SK-N-SH treated with all-trans-retinoic acid at 6 μM for 48 hours (cell line): Measurements from ENCODE around the gene MINDY4.

Experiments used
- ATAC-seq: fragments of 200-7000 bp; cut with Tn5 transposase; 3 replicates; pipeline ENCODE4 v1.9.1; 2020; ENCODE audit warnings: mild to moderate bottlenecking, moderate library complexity
- BACH2 ChIP-seq: fragments of 250-450 bp; sonication (Bioruptor Pico); IDR thresholded peaks from 2 replicates; pipeline ENCODE4 v1.9.0; 2021; ENCODE audit warnings: mild to moderate bottlenecking, borderline replicate concordance
- CSDC2 ChIP-seq: fragments of 250-450 bp; sonication (Bioruptor Pico); IDR thresholded peaks from 2 replicates; pipeline ENCODE4 v1.5.0; 2020; ENCODE audit warnings: mild to moderate bottlenecking, moderate library complexity
- ESRRG ChIP-seq: fragments of 250-450 bp; sonication (Bioruptor Pico); IDR thresholded peaks from 2 replicates; pipeline ENCODE4 v1.6.1; 2021; ENCODE audit warnings: mild to moderate bottlenecking
- GLIS3 ChIP-seq: fragments of 250-450 bp; sonication (Bioruptor Pico); IDR thresholded peaks from 2 replicates; pipeline ENCODE4 v1.5.0; 2020; ENCODE audit warnings: mild to moderate bottlenecking, moderate library complexity
- OSR1 ChIP-seq: fragments of 250-450 bp; sonication (Bioruptor Pico); IDR thresholded peaks from 2 replicates; pipeline ENCODE4 v1.8.0; 2022; ENCODE audit warnings: moderate library complexity, mild to moderate bottlenecking, inconsistent platforms
- PPARA ChIP-seq: fragments of 250-450 bp; sonication (Bioruptor Pico); IDR thresholded peaks from 2 replicates; pipeline ENCODE4 v1.5.0; 2020; ENCODE audit warnings: mild to moderate bottlenecking, borderline replicate concordance
- RARB ChIP-seq: fragments of 250-450 bp; sonication (Bioruptor Pico); IDR thresholded peaks from 2 replicates; pipeline ENCODE4 v1.8.0; 2021; ENCODE audit warnings: mild to moderate bottlenecking, moderate library complexity
- SNAI2 ChIP-seq: fragments of 250-450 bp; sonication (Bioruptor Pico); IDR thresholded peaks from 2 replicates; pipeline ENCODE4 v1.5.0; 2020; ENCODE audit warnings: mild to moderate bottlenecking, moderate library complexity
- TCF4 ChIP-seq: fragments of 250-450 bp; sonication (Bioruptor Pico); IDR thresholded peaks from 2 replicates; pipeline ENCODE4 v1.8.0; 2021; ENCODE audit warnings: mild to moderate bottlenecking, moderate library complexity, borderline replicate concordance
- TOX ChIP-seq: fragments of 250-450 bp; sonication (Bioruptor Pico); IDR thresholded peaks from 2 replicates; pipeline ENCODE4 v1.8.0; 2021; ENCODE audit warnings: mild to moderate bottlenecking, moderate library complexity, borderline replicate concordance
- ZFP30 ChIP-seq: fragments of 450-650 bp; formaldehyde crosslinking; IDR thresholded peaks from 2 replicates; pipeline ENCODE4 v1.5.0; 2022; ENCODE audit warnings: mild to moderate bottlenecking, moderate library complexity
- ZNF565 ChIP-seq: fragments of 450-650 bp; formaldehyde crosslinking; conservative IDR thresholded peaks from 2 replicates; pipeline ENCODE4 v1.5.0; 2020; ENCODE audit warnings: low read depth, mild to moderate bottlenecking, moderate library complexity
- ZNF8 ChIP-seq: fragments of 450-650 bp; formaldehyde crosslinking; IDR thresholded peaks from 2 replicates; pipeline ENCODE4 v1.5.0; 2020; ENCODE audit warnings: mild to moderate bottlenecking, moderate library complexity
- TF ChIP-seq, protein P1 (sequence below): fragments of 250-450 bp; sonication (Bioruptor Pico); IDR thresholded peaks from 2 replicates; pipeline ENCODE4 v1.8.0; 2020; ENCODE audit warnings: mild to moderate bottlenecking, moderate library complexity, borderline replicate concordance
- TF ChIP-seq, protein P2 (sequence below): fragments of 250-450 bp; sonication (Bioruptor Pico); IDR thresholded peaks from 2 replicates; pipeline ENCODE4 v1.8.0; 2021; ENCODE audit warnings: low read depth, mild to moderate bottlenecking, moderate library complexity, borderline replicate concordance
- TF ChIP-seq, protein P3 (sequence below): fragments of 250-450 bp; sonication (Bioruptor Pico); IDR thresholded peaks from 2 replicates; pipeline ENCODE4 v1.5.1; 2021; ENCODE audit warnings: mild to moderate bottlenecking, moderate library complexity
- TF ChIP-seq, protein P4 (sequence below): fragments of 250-450 bp; sonication (Bioruptor Pico); IDR thresholded peaks from 2 replicates; pipeline ENCODE4 v1.5.0; 2020; ENCODE audit warnings: mild to moderate bottlenecking, moderate library complexity
- TF ChIP-seq, protein P5 (sequence below): fragments of 250-450 bp; sonication (Bioruptor Pico); IDR thresholded peaks from 2 replicates; pipeline ENCODE4 v1.5.1; 2020; ENCODE audit warnings: low read depth, mild to moderate bottlenecking, moderate library complexity

MINDY4 gene

DNA sequence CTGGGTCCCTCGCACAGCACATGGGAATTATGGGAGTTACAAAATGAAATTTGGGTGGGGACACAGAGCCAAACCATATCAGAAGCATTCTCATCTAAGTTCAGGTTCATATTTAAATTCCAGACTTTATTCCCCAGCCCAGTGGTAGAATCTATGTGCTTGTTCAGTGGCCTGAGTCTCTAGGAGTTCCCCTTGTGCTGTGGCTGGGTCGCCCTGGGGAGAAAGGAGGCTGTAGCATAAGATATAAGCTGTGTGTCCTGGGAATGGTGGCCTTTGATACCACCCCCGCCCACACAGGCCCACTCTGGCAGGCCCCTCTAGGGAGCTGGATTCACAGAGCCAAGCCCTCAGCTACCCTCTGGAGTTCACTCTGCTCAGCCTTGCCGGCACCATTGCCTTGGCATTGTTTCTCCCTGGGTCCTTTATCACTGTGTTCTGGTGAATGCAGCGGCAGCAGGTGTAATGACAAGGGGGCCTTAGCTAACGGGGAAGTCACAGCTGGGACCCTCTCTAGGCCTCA, 64.2 kb downstream of the MINDY4 start:
- ATAC-seq, result no peak

DNA sequence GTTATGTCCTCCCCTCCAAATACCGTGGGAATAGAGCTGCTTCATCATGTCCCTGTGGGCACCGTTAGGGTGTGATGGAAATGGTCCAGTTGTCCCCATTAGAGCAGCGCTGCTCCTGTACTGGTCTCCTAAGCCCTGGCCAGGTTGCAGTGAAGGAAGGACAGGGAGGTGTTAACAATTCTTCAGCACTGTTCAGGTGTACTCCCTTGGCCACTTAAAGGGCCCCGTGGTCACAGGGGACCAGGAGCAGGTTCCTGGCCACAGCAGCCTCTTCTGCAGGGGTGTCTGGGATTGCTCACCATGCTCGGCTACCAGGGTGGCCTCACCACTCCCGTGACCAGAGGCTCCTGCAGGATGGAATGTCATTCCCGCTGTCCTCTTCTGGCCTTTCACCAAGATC, 65.8 kb downstream of the MINDY4 start:
- no peak for ATAC-seq
- TF ChIP-seq, protein P1, sequence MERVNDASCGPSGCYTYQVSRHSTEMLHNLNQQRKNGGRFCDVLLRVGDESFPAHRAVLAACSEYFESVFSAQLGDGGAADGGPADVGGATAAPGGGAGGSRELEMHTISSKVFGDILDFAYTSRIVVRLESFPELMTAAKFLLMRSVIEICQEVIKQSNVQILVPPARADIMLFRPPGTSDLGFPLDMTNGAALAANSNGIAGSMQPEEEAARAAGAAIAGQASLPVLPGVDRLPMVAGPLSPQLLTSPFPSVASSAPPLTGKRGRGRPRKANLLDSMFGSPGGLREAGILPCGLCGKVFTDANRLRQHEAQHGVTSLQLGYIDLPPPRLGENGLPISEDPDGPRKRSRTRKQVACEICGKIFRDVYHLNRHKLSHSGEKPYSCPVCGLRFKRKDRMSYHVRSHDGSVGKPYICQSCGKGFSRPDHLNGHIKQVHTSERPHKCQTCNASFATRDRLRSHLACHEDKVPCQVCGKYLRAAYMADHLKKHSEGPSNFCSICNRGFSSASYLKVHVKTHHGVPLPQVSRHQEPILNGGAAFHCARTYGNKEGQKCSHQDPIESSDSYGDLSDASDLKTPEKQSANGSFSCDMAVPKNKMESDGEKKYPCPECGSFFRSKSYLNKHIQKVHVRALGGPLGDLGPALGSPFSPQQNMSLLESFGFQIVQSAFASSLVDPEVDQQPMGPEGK (CRISPR knock-in tag), result no peak
- TF ChIP-seq ESRRG (CRISPR knock-in tag), result no peak
- TF ChIP-seq TOX (CRISPR knock-in tag), result no peak
- TF ChIP-seq BACH2 (CRISPR knock-in tag), result no peak
- no peak for TF ChIP-seq OSR1 (CRISPR knock-in tag)
- TF ChIP-seq, protein P2, sequence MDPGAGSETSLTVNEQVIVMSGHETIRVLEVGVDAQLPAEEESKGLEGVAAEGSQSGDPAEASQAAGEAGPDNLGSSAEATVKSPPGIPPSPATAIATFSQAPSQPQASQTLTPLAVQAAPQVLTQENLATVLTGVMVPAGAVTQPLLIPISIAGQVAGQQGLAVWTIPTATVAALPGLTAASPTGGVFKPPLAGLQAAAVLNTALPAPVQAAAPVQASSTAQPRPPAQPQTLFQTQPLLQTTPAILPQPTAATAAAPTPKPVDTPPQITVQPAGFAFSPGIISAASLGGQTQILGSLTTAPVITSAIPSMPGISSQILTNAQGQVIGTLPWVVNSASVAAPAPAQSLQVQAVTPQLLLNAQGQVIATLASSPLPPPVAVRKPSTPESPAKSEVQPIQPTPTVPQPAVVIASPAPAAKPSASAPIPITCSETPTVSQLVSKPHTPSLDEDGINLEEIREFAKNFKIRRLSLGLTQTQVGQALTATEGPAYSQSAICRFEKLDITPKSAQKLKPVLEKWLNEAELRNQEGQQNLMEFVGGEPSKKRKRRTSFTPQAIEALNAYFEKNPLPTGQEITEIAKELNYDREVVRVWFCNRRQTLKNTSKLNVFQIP (CRISPR knock-in tag), result no peak
- TF ChIP-seq ZNF565 (CRISPR knock-in tag), result no peak
- no peak for TF ChIP-seq GLIS3 (CRISPR knock-in tag)
- TF ChIP-seq ZFP30 (CRISPR knock-in tag), result no peak
- no peak for TF ChIP-seq SNAI2 (CRISPR knock-in tag)

More for the DNA sequence above, 64.2 kb downstream of the MINDY4 start:
- TF ChIP-seq, protein P3, sequence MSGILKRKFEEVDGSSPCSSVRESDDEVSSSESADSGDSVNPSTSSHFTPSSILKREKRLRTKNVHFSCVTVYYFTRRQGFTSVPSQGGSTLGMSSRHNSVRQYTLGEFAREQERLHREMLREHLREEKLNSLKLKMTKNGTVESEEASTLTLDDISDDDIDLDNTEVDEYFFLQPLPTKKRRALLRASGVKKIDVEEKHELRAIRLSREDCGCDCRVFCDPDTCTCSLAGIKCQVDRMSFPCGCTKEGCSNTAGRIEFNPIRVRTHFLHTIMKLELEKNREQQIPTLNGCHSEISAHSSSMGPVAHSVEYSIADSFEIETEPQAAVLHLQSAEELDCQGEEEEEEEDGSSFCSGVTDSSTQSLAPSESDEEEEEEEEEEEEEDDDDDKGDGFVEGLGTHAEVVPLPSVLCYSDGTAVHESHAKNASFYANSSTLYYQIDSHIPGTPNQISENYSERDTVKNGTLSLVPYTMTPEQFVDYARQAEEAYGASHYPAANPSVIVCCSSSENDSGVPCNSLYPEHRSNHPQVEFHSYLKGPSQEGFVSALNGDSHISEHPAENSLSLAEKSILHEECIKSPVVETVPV, result no peak
- no peak for TF ChIP-seq RARB (CRISPR knock-in tag)
- no peak for TF ChIP-seq TOX (CRISPR knock-in tag)
- TF ChIP-seq PPARA (CRISPR knock-in tag), result no peak
- TF ChIP-seq BACH2 (CRISPR knock-in tag), result no peak
- TF ChIP-seq, protein P4, sequence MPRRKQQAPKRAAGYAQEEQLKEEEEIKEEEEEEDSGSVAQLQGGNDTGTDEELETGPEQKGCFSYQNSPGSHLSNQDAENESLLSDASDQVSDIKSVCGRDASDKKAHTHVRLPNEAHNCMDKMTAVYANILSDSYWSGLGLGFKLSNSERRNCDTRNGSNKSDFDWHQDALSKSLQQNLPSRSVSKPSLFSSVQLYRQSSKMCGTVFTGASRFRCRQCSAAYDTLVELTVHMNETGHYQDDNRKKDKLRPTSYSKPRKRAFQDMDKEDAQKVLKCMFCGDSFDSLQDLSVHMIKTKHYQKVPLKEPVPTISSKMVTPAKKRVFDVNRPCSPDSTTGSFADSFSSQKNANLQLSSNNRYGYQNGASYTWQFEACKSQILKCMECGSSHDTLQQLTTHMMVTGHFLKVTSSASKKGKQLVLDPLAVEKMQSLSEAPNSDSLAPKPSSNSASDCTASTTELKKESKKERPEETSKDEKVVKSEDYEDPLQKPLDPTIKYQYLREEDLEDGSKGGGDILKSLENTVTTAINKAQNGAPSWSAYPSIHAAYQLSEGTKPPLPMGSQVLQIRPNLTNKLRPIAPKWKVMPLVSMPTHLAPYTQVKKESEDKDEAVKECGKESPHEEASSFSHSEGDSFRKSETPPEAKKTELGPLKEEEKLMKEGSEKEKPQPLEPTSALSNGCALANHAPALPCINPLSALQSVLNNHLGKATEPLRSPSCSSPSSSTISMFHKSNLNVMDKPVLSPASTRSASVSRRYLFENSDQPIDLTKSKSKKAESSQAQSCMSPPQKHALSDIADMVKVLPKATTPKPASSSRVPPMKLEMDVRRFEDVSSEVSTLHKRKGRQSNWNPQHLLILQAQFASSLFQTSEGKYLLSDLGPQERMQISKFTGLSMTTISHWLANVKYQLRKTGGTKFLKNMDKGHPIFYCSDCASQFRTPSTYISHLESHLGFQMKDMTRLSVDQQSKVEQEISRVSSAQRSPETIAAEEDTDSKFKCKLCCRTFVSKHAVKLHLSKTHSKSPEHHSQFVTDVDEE, result no peak
- TF ChIP-seq, protein P5, sequence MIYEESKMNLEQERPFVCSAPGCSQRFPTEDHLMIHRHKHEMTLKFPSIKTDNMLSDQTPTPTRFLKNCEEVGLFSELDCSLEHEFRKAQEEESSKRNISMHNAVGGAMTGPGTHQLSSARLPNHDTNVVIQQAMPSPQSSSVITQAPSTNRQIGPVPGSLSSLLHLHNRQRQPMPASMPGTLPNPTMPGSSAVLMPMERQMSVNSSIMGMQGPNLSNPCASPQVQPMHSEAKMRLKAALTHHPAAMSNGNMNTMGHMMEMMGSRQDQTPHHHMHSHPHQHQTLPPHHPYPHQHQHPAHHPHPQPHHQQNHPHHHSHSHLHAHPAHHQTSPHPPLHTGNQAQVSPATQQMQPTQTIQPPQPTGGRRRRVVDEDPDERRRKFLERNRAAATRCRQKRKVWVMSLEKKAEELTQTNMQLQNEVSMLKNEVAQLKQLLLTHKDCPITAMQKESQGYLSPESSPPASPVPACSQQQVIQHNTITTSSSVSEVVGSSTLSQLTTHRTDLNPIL (CRISPR knock-in tag), result no peak
- no peak for TF ChIP-seq SNAI2 (CRISPR knock-in tag)
- TF ChIP-seq, protein P2 (CRISPR knock-in tag), result no peak

DNA sequence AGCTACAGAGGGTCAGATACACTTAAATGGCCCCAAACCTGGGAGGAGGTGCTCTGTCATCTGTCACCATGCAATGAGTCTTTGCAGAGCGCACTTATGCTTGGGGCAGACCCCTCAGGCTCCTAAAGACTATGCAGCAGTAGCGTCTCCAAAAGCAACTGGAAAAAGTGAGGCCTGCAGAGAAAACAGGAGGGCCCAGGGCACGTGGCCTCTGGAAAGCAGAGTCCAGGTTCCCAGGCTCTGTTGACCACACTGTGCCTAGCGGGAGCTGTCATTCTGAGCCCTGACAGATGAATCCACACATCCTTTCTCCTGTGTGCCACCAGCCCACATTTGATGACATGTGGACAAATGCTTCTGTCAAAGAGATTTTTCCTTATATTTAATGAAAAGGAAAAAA, 66.4 kb downstream of the MINDY4 start:
- no peak for ATAC-seq
- TF ChIP-seq OSR1 (CRISPR knock-in tag), result no peak
- no peak for TF ChIP-seq ZNF8 (CRISPR knock-in tag)
- TF ChIP-seq, protein P5 (CRISPR knock-in tag), result no peak
- TF ChIP-seq ESRRG (CRISPR knock-in tag), result no peak
- no peak for TF ChIP-seq BACH2 (CRISPR knock-in tag)
- no peak for TF ChIP-seq PPARA (CRISPR knock-in tag)
- TF ChIP-seq, protein P1 (CRISPR knock-in tag), result no peak
- TF ChIP-seq CSDC2 (CRISPR knock-in tag), result no peak
- no peak for TF ChIP-seq ZFP30 (CRISPR knock-in tag)
- no peak for TF ChIP-seq TCF4 (CRISPR knock-in tag)
- TF ChIP-seq, all 23 proteins: peak for 0
